HG02981 (cell line): ENCODE results near the gene GADD45GIP1.
"Not testable (repeated sequence)": the region's sequence is repeated elsewhere in the genome, so short reads cannot be mapped to it uniquely, and the experiment has no call there.

Source experiments
- ATAC-seq: cut with Tn5 transposase; IDR thresholded peaks from one replicate; pipeline ENCODE4 v1.9.1; 2021; ENCODE audit warnings: mild to moderate bottlenecking, moderate library complexity; ENCODE audit not compliant: unreplicated experiment

Gene GADD45GIP1

GRCh38 chr19:12965017-12965811, 8.2 kb upstream of the GADD45GIP1 start:
- ATAC-seq: peak; percentile 57

DNA sequence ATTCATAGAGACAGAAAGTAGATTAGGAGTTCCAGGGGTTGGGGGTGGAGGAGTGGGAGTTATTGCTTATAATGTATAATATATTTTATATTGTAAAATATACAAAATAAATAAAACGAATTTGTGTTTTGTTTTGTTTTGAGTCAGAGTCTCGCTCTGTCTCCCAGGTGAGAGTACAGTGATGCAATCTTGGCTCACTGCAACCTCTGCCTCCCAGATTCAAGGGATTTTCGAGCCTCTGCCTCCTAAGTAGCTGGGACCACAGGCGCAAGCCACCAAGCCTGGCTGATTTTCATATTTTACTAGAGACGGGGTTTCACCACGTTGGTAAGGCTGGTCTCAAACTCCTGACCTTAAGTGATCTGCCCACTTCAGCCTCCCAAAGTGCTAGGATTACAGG, 2.5 kb upstream of the GADD45GIP1 start:
- no peak for ATAC-seq

GRCh38 chr19:12957389-12957952, 448 bp upstream of the GADD45GIP1 start:
- not testable (repeated sequence) for ATAC-seq

DNA sequence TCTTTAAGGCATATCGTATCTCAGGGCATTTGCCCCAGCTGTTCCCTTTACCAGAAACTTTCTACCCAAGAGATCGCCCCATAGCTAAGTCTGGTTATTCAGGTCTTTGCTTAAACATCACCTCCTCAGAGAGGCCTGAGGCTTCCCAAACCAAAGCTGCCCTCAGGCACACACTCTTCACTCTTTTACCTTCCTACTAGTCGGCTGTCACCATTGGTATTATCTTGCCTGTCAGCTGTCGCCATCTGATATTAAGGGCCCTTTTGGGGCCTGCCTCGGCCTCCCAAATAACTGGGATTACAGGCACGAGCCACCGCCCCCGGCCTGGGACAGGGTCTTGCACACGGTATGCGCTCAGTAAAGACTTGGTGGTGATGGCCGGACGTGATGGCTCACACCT, 1.0 kb downstream of the GADD45GIP1 start:
- no peak for ATAC-seq

DNA sequence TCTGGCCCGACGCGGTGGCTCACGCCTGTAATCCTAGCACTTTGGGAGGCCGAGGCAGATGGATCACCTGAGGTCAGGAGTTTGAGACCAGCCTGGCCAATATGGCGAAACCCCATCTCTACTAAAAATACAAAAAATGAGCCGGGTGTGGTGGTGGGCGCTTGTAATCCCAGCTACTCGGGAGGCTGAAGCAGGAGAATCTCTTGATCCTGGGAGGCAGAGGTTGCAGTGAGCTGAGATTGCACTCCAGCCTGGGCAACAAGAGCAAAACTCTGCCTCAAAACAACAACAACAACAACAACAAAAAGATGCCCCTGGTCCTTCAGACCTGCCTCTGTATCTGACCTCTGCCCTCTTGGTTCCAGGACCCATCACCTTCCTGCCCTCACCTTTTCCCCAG, 1.4 kb downstream of the GADD45GIP1 start:
- not testable (repeated sequence) for ATAC-seq

- no peak for ATAC-seq
These were observed 2.4 kb downstream of the GADD45GIP1 start for GRCh38 chr19:12954612-12954962.

DNA sequence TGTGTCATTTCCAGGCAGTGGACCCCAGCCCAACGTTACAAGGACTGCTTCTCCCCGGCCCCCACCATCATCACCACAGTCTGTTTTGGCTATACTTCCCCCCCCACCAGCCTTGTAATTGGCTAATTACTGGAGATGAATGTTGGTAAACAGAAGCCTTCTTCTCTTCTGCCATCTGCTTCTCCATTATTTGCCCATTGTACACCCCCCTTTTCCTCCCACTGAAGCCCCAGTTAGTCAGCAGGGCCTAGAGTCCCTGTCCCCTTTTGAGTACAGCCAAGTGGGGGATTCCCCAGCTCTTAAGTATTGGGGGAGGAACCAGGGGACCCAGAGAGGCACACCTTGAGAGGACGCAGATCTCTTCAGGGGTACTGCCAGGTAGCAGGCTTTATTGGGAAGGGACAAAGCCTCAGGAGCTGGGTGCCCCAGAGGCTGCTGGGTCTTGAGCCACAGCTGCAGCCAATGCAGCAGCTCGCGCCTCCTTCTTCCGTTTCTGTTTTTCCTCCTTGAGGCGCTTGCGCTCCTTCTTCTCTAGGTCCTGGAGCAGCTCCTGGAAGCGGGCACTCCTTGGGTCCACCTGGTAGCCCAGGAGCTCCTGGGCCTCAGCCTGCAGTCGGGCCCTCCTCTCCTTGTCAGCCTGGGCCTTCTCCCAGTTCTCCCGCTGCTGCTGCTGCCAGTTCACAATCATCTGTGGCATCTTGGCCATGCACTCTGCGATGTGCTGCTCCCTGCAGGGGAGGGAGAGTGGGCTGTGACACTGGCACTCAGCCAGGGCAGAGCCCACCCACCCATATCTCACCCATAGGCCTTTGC, 3.0 kb downstream of the GADD45GIP1 start:
- ATAC-seq: no peak

- ATAC-seq: no peak
These were observed 3.8 kb downstream of the GADD45GIP1 start for GRCh38 chr19:12953138-12953798.

- no peak for ATAC-seq
These were observed 4.4 kb downstream of the GADD45GIP1 start for GRCh38 chr19:12952488-12953137.

GRCh38 chr19:12952050-12952449, 5.0 kb downstream of the GADD45GIP1 start:
- ATAC-seq: not testable (repeated sequence)

DNA sequence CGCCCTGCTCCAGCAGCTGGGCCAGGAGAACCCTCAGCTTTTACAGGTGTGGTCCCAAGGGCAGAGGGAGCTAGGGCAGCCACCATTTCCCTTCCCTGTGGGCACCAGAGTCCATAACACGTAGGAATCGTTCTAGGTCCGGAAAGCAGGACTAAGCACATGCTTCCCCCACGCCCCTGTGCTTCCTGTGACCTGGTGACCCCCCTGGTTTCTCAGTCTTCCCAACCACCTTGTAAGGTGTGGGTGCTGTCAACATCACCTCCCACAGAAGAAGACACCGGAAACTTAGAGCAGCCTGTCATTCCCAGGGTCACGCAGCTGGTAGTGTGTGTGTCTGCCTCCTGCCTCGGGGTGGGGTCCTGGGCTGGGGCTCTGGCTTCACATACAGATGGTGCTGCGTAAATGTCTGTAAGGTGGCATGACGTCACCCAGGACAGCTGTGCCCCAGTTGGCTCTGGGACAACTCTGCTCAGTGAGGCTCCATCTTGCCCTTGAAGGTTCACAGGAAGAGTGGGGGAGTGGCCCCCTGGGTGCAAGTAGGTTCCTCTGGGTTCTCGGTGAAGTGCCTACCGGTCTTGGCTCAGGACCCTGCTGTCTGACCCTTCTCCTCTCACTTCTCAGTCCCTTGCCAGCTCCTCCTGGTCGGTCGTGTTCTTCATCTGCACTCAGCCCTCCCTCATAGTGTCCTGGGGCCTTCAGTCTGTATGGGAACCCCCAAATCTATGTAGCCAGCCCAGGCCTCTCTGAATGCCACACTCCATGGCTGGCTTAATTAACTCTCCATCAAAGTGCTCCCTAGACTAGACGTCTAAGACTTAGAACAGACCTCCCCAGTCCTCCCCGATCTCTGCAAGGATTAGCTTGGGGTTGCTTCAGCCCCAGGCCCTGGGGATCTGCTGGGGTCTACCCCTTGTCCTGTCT, 7.4 kb downstream of the GADD45GIP1 start:
- ATAC-seq: no peak

DNA sequence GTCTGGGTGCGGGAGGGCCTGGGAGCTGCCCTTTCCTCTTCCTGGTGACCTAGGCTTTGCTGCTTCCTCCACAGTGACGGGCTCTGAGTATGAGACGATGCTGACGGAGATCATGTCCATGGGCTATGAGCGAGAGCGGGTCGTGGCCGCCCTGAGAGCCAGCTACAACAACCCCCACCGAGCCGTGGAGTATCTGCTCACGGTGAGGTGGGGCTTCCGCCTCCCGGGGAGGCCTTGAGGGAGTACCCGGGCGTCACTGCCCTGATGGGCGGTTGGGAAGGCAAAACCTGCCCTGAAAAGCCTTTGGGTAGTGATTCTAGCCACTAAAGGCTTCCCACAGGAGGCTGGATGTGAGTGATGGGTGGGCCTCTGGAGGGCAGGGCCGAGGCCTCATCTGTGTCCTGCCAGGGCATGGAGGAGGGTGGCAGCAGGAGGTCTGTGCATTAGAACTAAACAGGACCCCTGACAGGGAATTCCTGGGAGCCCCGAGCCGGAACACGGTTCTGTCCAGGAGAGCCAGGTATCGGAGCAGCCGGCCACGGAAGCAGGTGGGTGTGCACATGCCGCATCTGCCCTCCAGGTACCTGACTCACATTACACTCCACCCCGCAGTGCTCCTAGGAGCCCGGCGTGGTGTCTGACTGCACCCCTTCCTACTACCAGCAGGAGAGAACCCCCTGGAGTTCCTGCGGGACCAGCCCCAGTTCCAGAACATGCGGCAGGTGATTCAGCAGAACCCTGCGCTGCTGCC, 8.2 kb downstream of the GADD45GIP1 start:
- ATAC-seq: no peak

DNA sequence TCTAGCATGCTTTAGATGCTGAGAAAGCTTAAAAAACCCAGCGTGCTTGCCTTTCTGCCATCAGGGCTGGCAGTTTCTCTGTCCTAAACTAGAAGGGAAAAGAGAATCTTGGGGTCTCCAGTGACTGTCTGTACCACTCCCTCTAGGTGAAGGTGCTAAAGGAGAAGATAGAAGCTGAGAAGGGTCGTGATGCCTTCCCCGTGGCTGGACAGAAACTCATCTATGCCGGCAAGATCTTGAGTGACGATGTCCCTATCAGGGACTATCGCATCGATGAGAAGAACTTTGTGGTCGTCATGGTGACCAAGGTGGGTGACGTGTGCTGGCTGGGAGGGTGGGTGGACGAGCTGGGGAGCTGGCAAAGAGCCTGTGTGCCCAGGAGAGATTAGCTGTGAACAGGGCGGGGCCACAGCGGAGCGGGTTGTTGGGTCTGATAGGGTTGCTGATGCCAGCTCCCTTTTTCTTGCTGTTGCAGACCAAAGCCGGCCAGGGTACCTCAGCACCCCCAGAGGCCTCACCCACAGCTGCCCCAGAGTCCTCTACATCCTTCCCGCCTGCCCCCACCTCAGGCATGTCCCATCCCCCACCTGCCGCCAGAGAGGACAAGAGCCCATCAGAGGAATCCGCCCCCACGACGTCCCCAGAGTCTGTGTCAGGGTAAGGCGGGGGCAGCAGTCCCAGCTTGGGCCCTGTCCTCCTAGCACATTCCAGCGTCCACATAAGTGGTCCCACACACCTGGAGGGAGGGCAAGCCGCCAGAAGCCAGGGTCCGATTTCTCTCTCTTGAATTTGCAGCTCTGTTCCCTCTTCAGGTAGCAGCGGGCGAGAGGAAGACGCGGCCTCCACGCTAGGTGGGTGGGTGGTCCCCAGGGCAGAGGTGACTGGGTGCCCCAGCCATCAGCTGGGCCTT, 9.1 kb downstream of the GADD45GIP1 start:
- ATAC-seq: no peak

- no peak for ATAC-seq
These were observed 10.1 kb downstream of the GADD45GIP1 start for GRCh38 chr19:12946731-12947496.

DNA sequence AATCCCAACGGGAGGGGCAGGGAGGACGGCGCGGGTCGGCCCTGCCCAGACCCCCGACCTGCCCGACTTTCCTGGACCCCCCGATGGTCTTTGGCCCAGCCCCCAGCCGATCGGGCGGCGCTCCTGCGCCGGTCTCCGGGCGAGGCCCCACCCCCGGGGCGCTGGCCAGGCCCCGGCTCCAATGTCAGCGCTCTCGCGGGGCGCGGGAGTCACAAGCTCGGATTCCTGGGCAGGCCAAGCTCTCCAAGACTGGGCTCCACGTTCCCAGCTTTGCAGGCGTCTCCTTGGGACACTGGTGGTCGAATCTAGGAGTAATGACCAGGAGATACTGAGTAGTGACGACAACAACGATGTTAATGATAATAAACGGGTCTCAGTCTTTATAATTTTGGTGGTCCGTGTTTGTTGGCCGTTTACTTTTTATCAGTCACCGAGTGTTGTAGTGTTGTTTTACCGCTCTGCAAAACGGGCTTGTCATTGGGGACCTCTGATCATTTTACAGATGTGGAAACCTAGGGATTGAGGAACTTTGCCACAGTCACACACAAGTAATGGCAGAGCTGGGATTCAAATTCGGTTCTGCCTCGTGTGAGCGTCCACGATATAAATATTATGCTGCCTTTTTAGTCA, 10.8 kb downstream of the GADD45GIP1 start:
- ATAC-seq: peak; percentile 32

GRCh38 chr19:12945479-12946091, 11.4 kb downstream of the GADD45GIP1 start, which contains the start of gene RAD23A:
TSS of gene RAD23A (plus strand) at chr19:12945862. CDS start at chr19:12945949, 87 bp downstream.
- ATAC-seq: peak; percentile 65
